Measurements from ENCODE around the gene TMEM258. TPM values are rescaled to one million over a fixed set of nuclear protein-coding genes. Genes with fewer than 3 reads are reported as not detected.
A peak's percentile ranks its signal among the peaks of the same experiment; 100 is the strongest.

Gene TMEM258
- total and polyA plus RNA-seq, 9 of the 15 experiments (the other 6 are each of a cell fraction or from before 2014, with no cell fraction given): 97.2 to 856 (median 231) TPM

GRCh38 chr11:61814958-61815789 lies 22.8 kb upstream of the TMEM258 start (continued):
- TF ChIP-seq ZNF551 (CRISPR knock-in tag; IDR thresholded peaks at IDR 0.05) (peak; percentile 65; the same call in 1 of the 2 replicates), MEF2D (tag; conservative IDR thresholded peaks at IDR 0.05; ENCODE audit: low read depth) (no peak; the same call in 1 of the 2 replicates), REST (IDR thresholded peaks at IDR 0.05; ENCODE audit: borderline replicate concordance) (no peak; the same call in 1 of the 2 replicates), REST (CRISPR knock-in tag; IDR thresholded peaks at IDR 0.05; ENCODE audit: low read depth) (no peak; the same call in none of the 2 replicates), ZNF518B (CRISPR knock-in tag; IDR thresholded peaks at IDR 0.05) (0 out of 2 replicates have a peak, but pooled peaks have one; percentile 29), ZNF224 (CRISPR knock-in tag; IDR thresholded peaks at IDR 0.05) (0 out of 2 replicates have a peak, but pooled peaks have one; percentile 75), CCNT2 (IDR thresholded peaks at IDR 0.05; ENCODE audit: borderline replicate concordance, extremely low read depth, insufficient read length, low read depth, low read length) (peak; percentile 92), RB1 (IDR thresholded peaks at IDR 0.05; ENCODE audit: low read depth) (peak; percentile 34; the same call in 1 of the 2 replicates)
- TF ChIP-seq, protein P1, sequence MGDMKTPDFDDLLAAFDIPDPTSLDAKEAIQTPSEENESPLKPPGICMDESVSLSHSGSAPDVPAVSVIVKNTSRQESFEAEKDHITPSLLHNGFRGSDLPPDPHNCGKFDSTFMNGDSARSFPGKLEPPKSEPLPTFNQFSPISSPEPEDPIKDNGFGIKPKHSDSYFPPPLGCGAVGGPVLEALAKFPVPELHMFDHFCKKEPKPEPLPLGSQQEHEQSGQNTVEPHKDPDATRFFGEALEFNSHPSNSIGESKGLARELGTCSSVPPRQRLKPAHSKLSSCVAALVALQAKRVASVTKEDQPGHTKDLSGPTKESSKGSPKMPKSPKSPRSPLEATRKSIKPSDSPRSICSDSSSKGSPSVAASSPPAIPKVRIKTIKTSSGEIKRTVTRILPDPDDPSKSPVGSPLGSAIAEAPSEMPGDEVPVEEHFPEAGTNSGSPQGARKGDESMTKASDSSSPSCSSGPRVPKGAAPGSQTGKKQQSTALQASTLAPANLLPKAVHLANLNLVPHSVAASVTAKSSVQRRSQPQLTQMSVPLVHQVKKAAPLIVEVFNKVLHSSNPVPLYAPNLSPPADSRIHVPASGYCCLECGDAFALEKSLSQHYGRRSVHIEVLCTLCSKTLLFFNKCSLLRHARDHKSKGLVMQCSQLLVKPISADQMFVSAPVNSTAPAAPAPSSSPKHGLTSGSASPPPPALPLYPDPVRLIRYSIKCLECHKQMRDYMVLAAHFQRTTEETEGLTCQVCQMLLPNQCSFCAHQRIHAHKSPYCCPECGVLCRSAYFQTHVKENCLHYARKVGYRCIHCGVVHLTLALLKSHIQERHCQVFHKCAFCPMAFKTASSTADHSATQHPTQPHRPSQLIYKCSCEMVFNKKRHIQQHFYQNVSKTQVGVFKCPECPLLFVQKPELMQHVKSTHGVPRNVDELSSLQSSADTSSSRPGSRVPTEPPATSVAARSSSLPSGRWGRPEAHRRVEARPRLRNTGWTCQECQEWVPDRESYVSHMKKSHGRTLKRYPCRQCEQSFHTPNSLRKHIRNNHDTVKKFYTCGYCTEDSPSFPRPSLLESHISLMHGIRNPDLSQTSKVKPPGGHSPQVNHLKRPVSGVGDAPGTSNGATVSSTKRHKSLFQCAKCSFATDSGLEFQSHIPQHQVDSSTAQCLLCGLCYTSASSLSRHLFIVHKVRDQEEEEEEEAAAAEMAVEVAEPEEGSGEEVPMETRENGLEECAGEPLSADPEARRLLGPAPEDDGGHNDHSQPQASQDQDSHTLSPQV (IDR thresholded peaks at IDR 0.05): peak; percentile 97

All from K562 (cell line).